ENCODE results near the gene SFT2D1. TPM values are rescaled to one million over a fixed set of nuclear protein-coding genes. Genes with fewer than 3 reads are reported as not detected.

Gene SFT2D1
- total RNA-seq, 1 experiment from 2014 or later: 65.6 TPM

GRCh38 chr6:166334878-166335277, 7.5 kb downstream of the SFT2D1 start:
- Histone ChIP-seq H3K4me2 (ENCODE audit: low read length) (no peak overlapping the region), H2AFZ (ENCODE audit: low read depth, low read length, poor library complexity, severe bottlenecking) (no peak overlapping the region), H3K4me1 (ENCODE audit: control insufficient read depth in 1 of 2, insufficient read depth in 2 of 2, low read length in 2 of 2) (peaks cover 0 to 7% of the 10 kb centered on the region in 2 experiments; a peak in 1 of 4 replicates), H3K9me3 (ENCODE audit: control insufficient read depth in 1 of 2, insufficient read depth in 1 of 2, low read depth in 1 of 2, low read length in 2 of 2) (no peaks in the 10 kb centered on the region), H3K36me3 (ENCODE audit: control insufficient read depth in 1 of 2, insufficient read depth in 2 of 2, low read length in 2 of 2) (peaks cover 7 to 20% of the 10 kb centered on the region in 2 experiments), H3K79me2 (ENCODE audit: insufficient read depth, low read length) (peaks cover 100% of the 10 kb centered on the region), H3K4me3 (replicated peaks in 1 of 2; ENCODE audit: low read depth in 1 of 2, low read length in 2 of 2) (no peak overlapping the region), H3K27me3 (ENCODE audit: insufficient read depth, low read length) (no peaks in the 10 kb centered on the region), H3K9me2 (ENCODE audit: insufficient read depth) (no peaks in the 10 kb centered on the region), H3K27ac (ENCODE audit: low read depth, low read length) (no peak overlapping the region), H4K20me1 (ENCODE audit: insufficient read depth) (peaks cover 15% of the 10 kb centered on the region), H3K9ac (ENCODE audit: low read length) (no peak overlapping the region)
- no TSS peak for BruUV-seq (replicated peaks)
- TF ChIP-seq CTCF (IDR thresholded peaks at IDR 0.05 in 2 of 3, conservative IDR thresholded peaks at IDR 0.05 in 1 of 3; ENCODE audit: borderline replicate concordance in 1 of 3, insufficient read depth in 1 of 3, low read depth in 2 of 3, low read length in 2 of 3): no peak
- TF ChIP-seq RAD21 (IDR thresholded peaks at IDR 0.05; ENCODE audit: low read depth): no peak
- no peak for TF ChIP-seq EGR1 (IDR thresholded peaks at IDR 0.05; ENCODE audit: low read depth)
- no peak for TF ChIP-seq EZH2phosphoT487 (IDR thresholded peaks at IDR 0.05; ENCODE audit: borderline replicate concordance)
- no peak for TF ChIP-seq ATF3 (IDR thresholded peaks at IDR 0.05)
- no peak for TF ChIP-seq EZH2 (IDR thresholded peaks at IDR 0.05)
- TF ChIP-seq SP1 (IDR thresholded peaks at IDR 0.05; ENCODE audit: low read depth): no peak
- no peak for TF ChIP-seq POLR2A (IDR thresholded peaks at IDR 0.05; ENCODE audit: borderline replicate concordance, extremely low read depth, insufficient read depth, insufficient read length)
- no peak for TF ChIP-seq ELF1 (IDR thresholded peaks at IDR 0.05; ENCODE audit: borderline replicate concordance, low read depth)
- no peak for TF ChIP-seq ZFX (IDR thresholded peaks at IDR 0.05)
- no peak for TF ChIP-seq REST (IDR thresholded peaks at IDR 0.05; ENCODE audit: low read depth)
- TF ChIP-seq JUND (IDR thresholded peaks at IDR 0.05): no peak
- no peak for TF ChIP-seq SRF (IDR thresholded peaks at IDR 0.05; ENCODE audit: low read depth)
- TF ChIP-seq CBX3 (IDR thresholded peaks at IDR 0.05; ENCODE audit: low read depth): no peak
- TF ChIP-seq CEBPB (IDR thresholded peaks at IDR 0.05; ENCODE audit: low read depth): no peak
- ChIA-PET CTCF (no interaction called here), RAD21 (ENCODE audit: low non-redundant PET in 1 of 2, low total read pairs in 2 of 2, uncharacterized antibody in 2 of 2, unreplicated experiment in 2 of 2) (no interaction called here), POLR2A (no interaction called here)
- intact Hi-C loops (cut with micrococcal nuclease): no loop called here
- DNase-seq (ENCODE audit: low read depth, low spot score): no peak
- ATAC-seq: no peak

Data from HCT116 (cell line).